Stimulated activated CD8-positive, alpha-beta memory T cell treated with anti-CD3 and anti-CD28 coated beads, Interleukin-12 subunit alpha, Interleukin-12 subunit beta, amount 100 ng/mL, for 1 hour (primary cell): ENCODE results near the gene UQCR10.

ENCODE experiments used
- DNase-seq: peaks from one replicate; pipeline ENCODE4 v3.0.0-alpha.2; 2020; ENCODE audit warnings: low read depth

UQCR10 gene

DNA sequence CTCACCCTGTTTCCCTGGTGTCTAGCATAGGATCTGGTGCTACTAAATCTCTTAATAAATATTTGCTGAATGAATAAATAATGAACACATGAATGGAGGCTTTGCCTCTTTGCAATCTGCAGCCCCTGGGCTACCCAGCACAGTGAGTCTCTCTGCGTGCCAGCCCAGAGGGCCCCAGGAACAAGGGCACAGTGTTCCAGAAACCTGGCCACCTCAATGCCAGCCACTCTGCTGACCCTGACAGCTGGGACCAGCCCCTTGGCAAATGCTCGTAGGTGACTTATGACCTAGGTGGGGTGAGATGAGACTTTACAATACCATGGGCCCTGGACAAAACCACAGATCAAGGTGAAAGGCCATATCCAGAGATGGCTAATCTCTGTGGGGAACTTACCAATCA lies 31.6 kb downstream of the UQCR10 start:
- no peak for DNase-seq

DNA sequence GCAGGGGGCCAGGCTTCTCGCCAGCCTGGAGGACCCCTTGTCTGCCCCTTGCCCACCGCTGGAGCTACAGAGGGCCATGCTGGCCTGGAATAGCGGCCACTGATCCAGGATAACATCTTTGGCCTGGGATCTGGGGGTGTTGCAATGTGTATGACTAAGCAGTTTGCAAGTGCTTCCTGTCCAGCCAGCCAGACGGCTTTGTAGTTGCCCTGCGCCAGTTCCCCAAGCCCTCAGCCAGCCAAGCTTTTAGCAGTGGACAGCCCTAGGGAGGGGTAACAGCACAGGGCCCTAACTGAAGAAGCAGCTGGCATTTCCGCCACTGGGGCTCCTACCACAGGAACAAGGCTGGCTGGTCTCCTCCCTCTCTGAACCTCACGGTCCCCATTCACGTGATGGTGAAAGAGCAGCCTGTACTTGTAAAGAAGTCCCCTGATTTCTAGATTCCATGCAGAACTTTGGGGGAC lies 32.1 kb downstream of the UQCR10 start:
- DNase-seq: no peak

DNA sequence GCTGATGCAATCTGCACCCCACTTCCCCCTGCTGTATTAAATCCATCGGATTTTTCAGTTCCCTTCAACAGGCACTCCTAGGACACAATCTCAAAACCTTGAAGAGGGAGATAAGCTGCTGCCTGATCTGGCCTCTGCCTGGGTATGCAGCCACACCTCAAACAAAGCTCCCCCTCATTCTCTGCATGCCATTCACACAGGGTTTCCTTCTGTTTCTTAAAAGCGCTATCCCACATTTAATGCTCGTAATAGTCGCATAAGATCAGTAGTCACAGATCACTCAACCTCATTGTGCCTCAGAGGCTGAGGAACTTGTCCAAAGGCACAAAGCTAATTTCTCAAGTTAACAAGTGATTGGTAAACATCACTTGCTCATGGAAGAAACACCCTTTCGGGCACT lies 34.0 kb downstream of the UQCR10 start:
- DNase-seq: no peak

DNA sequence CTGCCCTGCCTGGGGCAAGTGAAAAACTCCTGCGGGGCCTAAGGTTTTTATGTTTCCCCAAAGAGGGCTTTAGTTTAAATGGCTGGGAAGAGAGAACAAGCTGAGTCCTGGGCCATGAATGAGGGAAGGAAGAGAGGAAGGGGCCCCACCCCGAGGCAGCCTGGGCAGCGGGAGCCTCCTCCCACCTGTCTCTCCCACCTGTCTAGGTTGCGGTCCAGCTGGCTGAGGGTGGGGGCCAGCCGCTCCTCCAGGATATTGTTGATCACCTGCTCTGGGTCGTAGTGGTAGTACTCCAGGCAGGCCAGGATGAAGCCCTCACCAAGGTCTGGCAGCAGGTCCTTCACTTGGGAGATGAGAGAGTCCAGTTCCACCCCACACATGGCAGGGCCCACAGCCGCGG lies 34.6 kb downstream of the UQCR10 start:
- DNase-seq: no peak

DNA sequence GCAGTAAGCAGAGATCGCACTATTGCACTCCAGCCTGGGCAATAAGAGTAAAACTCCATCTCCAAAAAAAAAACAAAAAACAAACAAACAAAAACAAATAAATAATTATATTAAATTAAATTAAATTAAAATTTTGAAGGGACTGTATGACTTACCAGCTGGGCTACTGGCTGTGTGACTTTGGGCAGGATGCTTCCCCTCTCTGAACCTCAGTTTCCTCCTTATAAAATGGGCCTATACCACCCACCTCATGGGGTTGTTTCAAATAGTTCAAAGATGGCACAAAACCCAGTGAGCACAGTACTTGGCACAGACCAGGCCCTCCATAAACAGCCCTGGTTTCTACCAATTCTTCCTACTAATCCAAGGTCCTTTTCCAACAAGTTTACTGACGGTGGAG lies 36.0 kb downstream of the UQCR10 start:
- no peak for DNase-seq

DNA sequence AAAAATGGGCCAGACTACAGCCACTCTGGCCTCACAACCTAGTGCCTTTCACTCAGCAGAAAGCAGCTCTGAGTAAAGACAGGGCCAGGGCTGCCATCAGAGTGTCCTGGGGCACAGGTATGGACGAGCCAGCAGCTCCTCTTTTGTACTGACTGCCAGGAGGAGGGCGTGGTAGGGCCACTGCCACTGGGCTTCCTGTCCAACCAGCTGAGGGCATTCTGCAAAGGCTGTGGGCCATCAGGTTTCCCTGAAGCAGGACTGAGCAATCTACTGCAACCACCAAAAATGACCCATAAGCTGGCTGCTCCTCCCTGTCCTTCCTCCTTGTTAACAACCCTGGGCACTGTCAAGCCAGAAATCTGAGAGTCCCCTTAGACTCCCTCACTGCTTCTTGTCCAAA lies 37.8 kb downstream of the UQCR10 start:
- DNase-seq: no peak

DNA sequence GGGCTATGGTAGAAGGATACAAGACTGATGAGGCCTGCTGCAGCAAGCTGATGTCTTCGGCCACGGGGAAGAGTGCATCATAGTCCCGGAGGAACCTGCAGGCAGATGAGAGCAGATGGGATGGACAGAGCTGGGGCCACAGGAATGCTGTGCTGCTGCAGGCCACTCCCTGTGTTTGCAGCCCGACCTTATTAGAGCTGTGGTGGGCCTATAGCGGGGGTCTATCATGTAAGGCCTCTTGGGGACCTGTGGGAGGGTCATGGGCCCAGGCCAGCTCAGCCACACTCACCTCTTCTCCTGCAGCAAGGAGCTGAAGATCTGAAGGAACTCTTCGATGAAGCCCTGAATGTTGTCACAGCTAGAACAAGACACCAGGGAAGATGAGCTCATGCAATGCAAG lies 39.0 kb downstream of the UQCR10 start:
- no peak for DNase-seq

DNA sequence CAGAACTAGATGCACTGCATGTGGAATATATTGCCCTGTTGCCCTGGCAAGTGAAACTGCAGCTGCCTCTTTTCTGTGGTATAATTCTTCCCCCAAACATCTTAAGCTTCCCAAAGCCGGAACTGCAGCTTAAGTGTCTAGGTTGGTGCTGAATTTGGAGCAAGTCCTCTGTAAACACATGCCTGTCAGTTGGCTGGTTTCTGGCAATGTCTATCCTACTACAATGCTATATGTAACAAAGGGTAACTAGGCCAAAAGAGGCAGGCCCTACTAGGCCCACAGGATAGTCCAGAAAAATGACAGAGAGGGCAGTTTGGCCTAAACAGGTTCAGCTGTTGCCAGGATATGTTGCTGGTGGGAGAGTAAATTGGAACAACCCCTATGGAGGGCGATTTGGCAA lies 43.0 kb downstream of the UQCR10 start:
- no peak for DNase-seq

DNA sequence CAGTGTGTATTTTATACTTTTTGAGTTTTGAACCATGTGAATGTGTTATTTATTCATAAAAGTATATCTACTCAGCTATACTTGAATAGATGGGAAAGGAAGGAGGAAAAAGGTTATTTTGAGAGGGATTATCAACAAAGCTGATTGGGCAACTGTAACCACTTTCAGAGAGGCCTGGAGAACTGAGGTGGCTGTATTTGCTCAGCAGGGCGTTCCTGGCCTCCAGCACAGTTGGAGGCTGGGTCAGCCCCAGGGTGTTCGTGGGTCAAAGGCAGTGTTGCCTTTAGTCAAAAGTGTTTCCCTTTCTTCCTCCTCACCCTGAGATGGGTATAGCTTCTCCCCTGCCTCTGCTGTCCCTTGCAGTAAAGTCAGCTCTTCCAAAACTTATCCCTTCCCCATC lies 44.2 kb downstream of the UQCR10 start:
- DNase-seq: no peak

DNA sequence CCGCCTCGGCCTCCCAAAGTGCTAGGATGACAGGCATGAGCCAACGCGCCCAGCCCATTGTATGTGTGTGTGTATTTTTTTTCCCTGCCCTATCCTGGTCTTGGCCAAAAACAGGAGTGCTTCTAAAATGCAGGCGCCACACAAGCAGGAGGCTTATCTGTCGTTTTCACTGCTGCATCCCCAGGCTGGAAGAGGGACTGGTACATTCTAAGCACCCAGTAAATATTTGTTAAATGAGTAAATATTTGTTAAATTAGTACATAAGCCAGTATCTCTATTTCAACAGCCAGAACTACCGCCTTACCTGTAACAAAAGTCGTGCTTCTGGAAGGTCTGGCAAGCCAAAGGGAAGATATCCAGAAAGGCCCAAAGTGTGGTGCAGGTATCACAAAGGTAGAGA lies 46.0 kb downstream of the UQCR10 start:
- no peak for DNase-seq

DNA sequence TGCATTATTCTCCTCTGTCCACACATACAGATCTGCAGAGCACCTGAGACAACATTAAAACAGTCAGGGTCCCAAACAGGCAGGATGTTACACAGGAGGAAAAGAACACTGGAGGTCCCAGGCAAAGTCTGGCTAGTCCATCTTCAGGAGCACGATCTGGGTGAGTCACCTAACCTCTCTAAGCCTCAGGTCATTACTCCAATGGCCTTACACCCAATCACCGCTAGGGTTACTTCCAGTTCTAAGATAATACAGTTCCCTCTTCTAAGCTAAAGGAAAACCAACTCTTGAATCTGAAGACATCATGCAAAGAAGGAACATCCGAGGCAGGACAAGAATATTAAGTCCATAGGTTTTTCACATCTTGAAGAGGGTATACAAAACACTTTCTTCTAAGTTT lies 46.4 kb downstream of the UQCR10 start:
- no peak for DNase-seq

DNA sequence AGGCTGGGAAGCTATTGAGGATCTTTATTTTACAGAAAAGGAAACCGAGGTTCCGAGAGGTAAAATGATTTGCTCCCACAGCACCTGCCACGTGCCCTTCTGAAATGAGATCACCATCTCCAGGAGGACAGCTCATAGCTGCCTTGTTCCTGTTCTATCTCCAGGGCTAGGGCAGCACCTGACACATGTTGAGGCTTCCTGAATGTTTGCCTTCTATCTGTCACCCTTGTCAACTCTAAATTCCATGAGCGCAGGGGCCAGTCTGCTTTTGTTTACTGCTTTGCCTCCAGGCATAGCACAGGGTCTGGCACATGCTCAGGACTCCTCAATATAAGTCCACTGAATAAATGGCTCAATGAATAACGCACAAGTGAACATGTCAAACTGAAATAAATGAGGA lies 46.8 kb downstream of the UQCR10 start:
- DNase-seq: no peak

DNA sequence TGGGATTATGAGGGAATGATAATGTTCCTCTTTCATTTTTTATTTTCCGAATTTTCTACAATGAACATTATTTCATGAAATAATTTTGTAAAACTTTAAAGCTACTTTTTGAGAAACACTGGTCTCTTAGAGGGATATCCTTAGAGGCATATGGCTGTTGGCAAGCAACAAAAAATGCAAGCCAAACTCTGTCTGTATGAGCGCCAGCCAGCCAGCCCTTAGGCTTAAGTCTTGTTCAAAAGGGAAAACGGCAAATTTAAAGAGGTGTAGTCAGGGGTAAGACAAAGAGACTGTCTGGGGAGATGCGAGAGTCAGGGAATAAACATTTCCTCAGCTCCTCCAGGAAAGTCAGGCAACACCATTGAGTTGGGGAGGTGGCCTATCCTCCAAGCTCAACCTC lies 48.4 kb downstream of the UQCR10 start:
- no peak for DNase-seq

DNA sequence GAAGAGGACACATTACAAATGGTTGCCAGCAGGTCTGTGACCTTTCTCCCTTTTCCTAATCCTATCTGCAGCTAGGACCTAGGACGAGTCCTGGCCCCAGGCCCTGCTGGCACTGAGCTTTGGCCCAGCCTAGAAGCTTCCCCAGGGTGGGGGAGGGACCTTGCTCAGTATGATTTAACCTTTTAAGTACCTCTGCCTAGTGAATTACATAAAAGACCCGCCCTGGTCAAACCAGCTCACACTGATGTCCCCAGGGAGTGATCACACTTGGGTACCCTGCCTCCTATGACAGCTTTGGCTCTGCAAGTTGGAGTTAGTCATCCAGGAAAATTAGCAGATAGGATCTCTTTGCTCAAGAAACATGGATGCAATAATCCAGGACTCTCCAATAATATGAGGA lies 49.0 kb downstream of the UQCR10 start:
- DNase-seq: no peak

DNA sequence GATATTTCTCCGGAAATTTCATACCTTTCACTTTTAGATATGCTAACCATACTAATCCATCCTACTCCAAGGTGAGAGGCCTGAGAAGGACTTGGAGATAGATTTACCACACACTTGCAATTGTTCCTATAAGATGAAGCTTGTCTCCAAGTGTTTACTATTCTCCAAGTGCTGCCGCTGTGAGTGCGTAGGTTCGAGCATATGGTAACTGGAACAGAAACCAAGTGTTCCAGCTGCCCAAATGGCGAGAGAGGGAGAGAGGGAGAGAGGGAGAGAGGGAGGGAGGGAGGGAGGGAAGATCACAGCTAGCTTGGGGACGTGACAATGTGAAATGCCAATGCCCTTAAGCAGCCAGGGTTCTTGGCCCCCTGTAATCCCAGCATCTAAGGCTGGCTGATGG lies 49.4 kb downstream of the UQCR10 start:
- no peak for DNase-seq

DNA sequence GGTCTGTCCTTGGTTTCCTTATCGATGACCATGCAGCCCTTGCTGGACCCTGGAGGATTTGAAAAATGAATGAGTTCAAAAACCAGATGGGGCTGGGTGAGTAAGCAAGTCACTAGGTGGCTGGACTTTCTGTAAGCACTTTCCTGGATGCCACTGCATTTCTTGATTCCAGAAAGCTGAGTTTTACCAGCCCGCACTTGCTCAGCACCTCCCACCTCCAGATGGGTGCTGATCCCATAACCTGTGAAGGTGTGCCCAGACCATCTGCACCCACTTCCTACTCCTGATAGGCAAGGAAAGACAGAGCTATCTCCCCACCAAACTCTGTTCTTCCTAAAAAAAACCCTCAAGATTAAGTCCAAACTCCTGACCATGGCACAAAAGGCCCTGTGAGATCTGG lies 49.8 kb downstream of the UQCR10 start:
- no peak for DNase-seq

DNA sequence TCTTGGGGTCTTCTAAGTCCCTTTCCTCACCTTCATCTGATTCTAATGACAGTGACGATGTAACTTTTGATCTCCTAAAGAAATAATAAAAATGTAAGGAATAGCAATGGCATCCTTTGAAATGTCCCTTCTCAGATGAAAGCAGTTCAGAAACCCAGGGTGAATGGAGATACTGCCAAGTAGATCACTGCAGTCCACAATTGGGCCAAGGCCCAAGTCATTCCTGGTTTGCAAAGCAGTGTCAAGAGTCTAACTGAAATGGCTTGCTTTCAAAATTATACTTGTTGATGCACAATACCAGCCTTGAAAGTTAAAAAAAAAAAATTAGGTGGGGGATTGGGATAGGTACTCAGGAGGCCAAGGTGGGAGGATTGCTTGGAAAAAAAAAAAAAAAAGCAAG lies 50.6 kb downstream of the UQCR10 start:
- DNase-seq: no peak

DNA sequence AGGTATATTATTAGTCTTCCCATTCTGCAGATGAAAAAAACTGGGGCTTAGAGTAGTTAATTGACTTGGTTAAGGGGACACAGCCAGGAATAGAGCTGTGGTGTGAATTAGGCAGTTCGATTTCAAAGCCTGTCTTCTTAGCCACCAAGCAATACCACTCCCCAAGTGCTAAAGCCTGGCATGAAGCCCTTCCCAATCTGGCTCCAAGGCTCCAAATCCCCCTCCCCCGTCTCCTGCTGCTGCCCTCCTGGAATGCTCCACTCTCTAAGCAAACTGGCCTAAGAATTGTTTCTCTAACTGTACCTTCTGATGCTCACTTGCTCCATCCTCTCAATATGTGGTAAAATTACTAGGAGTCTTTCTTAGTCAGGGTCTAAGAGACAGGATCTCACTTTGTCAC lies 52.3 kb downstream of the UQCR10 start:
- DNase-seq: no peak
